ENCODE results near the gene PDLIM3. TPM values are rescaled to one million over a fixed set of nuclear protein-coding genes. Genes with fewer than 3 reads are reported as not detected.

Gene PDLIM3
- total RNA-seq, 1 donor from 2014 or later, result 9.8 TPM

DNA sequence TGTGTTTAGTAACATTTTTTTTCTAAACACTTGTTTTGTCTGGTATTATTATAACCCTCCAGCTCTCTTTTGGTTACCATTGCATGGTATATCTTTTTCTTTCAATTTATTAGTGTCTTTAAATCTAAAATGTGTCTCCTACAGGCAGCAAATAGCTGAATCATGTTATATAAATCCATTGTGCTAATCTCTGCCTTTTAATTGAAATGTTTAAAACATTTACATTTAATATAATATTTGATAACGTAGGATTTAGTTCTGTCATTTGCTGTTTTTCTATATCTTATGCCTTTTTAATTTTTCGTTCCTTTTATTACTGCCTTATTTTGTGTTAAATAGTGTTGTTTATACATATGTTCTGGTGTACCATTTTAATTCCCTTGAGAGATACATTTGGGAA is 46.7 kb downstream of the PDLIM3 start:
- ATAC-seq, result no peak
- intact Hi-C loops (cut with DNase I), result no loop called here

DNA sequence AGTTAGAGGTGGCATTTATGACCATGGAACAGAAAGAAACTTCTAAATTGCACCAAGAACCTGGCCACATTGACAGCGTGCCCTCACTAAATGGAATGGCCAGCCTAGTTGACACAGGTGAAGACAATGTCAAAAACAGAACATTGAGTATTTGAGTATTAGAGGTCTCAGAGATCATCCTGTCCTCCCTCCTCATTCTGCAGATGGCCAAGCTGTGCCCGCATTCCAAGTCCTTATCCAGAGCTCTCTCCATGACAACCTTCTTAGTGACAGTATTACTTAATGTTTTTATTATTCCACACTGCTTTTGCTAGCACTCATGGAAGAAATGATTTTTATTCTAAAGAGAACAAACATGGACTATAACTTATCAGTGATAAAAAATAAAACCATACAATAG is 53.9 kb downstream of the PDLIM3 start:
- ATAC-seq, result no peak

More for the DNA sequence above, 46.7 kb downstream of the PDLIM3 start:
- DNase-seq (ENCODE audit: low spot score), result no peak

DNA sequence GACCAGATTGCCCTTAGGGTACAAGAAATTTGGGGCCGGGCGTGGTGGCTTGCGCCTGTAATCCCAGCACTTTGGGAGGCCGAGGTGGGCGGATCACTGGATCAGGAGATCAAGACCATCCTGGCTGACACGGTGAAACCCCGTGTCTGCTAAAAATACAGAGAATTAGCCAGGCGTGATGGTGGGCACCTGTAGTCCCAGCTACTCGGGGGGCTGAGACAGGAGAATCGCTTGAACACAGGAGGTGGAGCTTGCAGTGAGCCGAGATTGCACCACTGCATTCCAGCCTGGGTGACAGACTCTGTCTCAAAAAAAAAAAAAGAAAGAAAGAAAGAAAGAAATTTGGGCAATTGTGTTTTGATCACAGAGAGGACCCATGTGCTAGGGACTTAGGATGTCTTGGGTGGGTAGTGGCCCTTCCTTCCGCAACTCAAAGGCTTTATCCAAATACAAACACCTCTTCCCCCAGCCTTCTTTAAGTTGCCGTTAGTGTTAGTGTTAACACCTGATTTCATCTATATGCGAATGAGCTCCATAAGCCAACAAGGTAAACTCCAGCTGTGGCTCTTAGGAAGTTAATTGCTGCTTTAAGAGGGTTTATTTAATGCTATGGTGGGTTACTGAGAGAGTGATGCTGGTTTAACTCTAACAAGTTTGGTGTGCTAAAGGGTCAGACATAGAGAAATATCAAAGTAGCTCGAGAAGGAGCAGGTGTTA is 55.1 kb downstream of the PDLIM3 start:
- DNase-seq (ENCODE audit: low spot score) (no peak), ATAC-seq (no peak)
- intact Hi-C loops (cut with DNase I), result no loop called here

More for the DNA sequence above, 53.9 kb downstream of the PDLIM3 start:
- no peak for DNase-seq (ENCODE audit: low spot score)
- intact Hi-C loops (cut with DNase I), result no loop called here

GRCh38 chr4:185479507-185479971 is 55.8 kb downstream of the PDLIM3 start:
- DNase-seq (ENCODE audit: low spot score) (no peak), ATAC-seq (no peak)
- intact Hi-C loops (cut with DNase I), result loop anchor here (5.0 kb wide), 1 partner anchor 123 kb away; no protein-coding TSS in a partner anchor

GRCh38 chr4:185473247-185473646 is 62.1 kb downstream of the PDLIM3 start:
- ATAC-seq (no peak), DNase-seq (ENCODE audit: low spot score) (no peak)
- intact Hi-C loops (cut with DNase I), result loop anchor here (5.0 kb wide), 1 partner anchor 114 kb away; no protein-coding TSS in a partner anchor

DNA sequence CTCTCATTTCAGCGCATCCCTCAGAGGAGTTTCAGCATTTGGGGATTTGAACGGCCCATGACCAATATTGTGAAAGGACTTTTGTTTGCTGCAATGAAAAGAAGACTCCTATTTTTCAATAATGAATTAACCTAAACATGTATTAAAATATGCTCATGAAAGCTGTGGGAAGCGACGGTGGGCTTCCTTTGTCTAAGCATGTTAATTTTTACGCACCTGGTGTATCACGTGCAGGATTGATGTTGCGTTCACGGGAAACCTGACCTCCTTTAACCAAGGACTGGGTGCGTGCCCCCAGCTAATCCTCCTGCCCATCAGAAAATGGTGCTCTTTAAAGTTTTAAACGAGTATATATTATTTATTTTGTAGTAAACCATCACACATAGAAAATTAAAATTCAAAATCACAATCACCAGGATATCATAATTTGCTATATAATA is 63.2 kb downstream of the PDLIM3 start:
- ATAC-seq (no peak), DNase-seq (ENCODE audit: low spot score) (no peak)
- intact Hi-C loops (cut with DNase I), result loop anchor here (5.0 kb wide), 1 partner anchor 115 kb away; no protein-coding TSS in a partner anchor

DNA sequence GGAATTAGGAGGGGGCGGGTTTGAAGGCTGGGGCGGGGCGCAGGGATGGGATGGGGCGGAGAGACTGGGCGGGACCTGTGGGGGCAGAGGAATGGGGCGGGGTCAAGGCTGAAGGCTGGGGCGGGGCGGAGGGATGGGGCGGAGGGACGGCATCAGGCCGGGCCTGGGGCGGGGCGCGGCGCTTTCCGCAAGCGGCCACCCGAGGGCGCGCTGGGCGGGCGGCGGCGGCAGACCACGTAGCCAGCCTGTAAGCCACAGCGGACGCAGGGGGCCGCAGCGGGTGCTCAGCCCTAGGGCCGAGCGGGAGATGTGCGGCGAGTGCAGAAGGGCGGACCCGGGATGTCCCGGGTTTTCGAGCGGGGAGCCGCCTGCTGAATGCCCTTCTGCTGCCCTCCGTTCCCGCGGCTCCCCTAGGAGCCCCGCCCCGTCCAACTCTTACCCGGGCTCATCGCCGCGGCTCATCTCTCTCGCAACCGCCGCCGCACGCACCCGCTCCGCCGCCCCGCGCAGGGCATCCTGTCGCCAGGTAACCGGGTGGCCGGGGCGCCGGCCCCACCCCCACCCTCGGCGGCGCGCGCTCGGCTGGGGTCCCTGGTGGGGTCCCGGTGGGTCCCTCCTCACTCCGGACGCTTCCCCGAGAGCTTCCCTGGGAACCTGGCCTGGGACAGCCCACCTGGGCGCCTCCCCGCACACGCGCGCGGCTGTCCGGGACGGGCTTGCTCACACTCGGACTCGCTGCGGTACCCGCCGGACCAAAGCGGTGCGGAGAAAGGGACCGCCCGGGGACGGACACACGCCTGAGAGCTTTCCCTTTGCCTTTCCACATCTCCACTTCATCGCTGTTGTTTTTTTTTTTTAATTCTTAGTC is 63.8 kb downstream of the PDLIM3 start, which contains the start of gene CCDC110:
TSS of gene CCDC110 (minus strand) at position 499 of the 868 bp plus-strand sequence. CDS start at position 449, 50 bp downstream.
- DNase-seq (ENCODE audit: low spot score), result peak; percentile 98
- intact Hi-C loops (cut with DNase I), result loop anchor here (5.0 kb wide), 1 partner anchor 116 kb away; no protein-coding TSS in a partner anchor
- peak; percentile 98 for ATAC-seq

DNA sequence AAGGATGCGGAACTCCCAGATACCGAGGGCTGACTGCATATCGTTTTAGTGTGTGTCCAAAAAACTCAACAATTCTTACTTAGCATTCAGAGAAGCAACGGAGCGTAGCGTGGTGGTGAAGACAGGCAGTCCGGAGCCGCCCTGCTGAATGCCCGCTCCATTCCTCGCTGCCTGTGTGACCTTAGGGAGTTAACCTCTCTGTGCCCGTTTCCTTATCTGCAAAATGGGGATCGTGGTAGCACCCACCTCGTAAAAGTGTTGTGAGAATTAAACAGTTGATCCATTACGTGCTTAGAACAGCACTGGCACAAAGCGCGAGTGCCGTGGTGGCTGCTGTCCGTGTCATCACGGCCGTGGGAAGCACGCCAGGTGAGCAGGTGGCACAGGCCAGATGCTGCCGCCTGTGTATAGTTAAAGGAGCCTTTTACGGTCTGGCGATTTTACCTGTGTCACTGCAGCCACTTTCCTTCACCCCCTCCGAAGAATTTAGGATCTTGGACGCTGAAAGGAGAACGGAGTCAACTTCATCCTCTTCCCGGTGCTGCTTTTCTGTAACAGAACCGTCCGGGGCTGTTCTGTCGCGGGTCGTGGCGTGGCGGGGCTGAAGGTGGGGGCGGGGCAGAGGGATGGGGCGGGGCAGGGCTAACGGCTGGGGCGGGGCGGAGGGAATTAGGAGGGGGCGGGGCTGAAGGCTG is 64.7 kb downstream of the PDLIM3 start:
- intact Hi-C loops (cut with DNase I), result loop anchor here (5.0 kb wide), 1 partner anchor 117 kb away; no protein-coding TSS in a partner anchor
- peak; percentile 46 for ATAC-seq

DNA sequence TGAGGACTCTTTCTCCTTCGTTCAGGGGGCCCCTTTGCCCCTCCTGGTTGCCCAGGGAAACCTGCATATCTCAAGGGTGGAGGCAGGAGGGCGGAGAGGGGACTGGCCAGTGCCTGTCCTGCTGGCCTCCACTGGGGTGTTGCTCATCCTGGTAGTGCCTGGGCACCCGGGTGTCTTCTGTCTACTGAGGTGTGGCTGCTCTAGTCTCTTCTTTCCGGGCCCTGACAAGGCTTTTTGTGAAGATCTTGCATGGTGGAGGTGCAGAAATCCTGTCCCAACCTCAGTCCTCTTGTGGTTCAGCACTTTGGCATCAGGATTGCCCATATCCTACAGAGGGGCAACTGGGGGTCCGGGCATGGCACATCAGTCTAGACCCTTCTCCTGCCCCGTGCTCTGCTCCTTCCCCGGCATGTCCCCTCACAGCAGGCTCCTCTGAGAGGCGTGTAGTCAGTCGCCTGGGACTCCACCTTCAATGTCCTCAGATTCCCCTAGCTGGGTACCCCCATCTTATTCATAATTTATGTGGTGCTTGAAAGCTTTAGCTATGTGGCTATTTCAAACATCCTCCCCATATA is 65.6 kb downstream of the PDLIM3 start:
- intact Hi-C loops (cut with DNase I), result loop anchor here (5.0 kb wide), 1 partner anchor 118 kb away; no protein-coding TSS in a partner anchor
- DNase-seq (ENCODE audit: low spot score) (no peak), ATAC-seq (no peak)

More for the DNA sequence above, 64.7 kb downstream of the PDLIM3 start:
- DNase-seq (ENCODE audit: low spot score), result peak; percentile 83

- DNase-seq (ENCODE audit: low spot score), result no peak
- intact Hi-C loops (cut with DNase I), result no loop called here
- ATAC-seq, result no peak
Measured at GRCh38 chr4:185468999-185469398, 66.3 kb downstream of the PDLIM3 start.

DNA sequence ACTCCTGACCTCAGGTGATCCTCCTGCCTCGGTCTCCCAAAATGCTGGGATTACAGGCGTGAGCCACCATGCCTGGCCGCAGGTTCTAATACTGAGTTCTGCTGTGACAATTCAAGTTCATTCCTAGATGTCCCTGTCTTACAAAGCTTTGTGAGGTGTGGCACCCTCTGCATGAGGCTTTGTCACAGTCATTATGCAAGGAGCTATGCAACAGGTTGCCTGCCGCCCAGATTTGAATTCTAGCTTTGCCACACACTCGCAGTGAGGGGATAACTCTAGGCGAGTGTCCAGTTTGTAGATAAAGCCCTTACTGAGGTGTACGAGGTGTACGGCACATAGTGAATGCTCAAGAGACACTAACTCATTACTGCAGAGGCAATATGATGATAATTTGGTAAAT is 67.3 kb downstream of the PDLIM3 start:
- no peak for ATAC-seq
- intact Hi-C loops (cut with DNase I), result no loop called here
- no peak for DNase-seq (ENCODE audit: low spot score)

GRCh38 chr4:185467101-185467500 is 68.2 kb downstream of the PDLIM3 start:
- no peak for ATAC-seq
- DNase-seq (ENCODE audit: low spot score), result no peak
- intact Hi-C loops (cut with DNase I), result no loop called here

- no peak for DNase-seq (ENCODE audit: low spot score)
- ATAC-seq, result no peak
- intact Hi-C loops (cut with DNase I), result no loop called here
Measured at GRCh38 chr4:185465707-185466106, 69.6 kb downstream of the PDLIM3 start.

GRCh38 chr4:185464887-185465286 is 70.4 kb downstream of the PDLIM3 start:
- DNase-seq (ENCODE audit: low spot score), result no peak
- no peak for ATAC-seq
- intact Hi-C loops (cut with DNase I), result no loop called here

- no peak for DNase-seq (ENCODE audit: low spot score)
- intact Hi-C loops (cut with DNase I), result no loop called here
- ATAC-seq, result no peak
Measured at GRCh38 chr4:185464183-185464582, 71.1 kb downstream of the PDLIM3 start.

DNA sequence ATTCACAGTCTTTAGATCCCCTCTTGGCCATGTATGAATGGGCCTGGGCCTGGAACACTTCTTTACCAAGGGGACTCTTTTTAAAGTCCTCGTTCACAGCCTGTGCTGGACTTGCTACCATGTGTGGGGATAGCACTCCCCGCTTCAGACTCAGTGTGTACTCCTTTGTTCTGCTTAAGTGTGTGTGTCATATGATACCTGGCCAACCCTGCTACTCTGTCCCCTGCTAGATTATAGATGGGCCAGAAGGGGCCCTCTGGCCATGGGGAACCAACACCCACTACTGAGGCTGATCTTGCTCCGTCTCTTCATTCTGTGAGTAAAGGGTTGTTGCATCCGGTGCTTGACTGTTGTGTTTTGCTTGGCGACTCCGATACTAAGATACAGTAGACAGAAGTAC is 71.8 kb downstream of the PDLIM3 start:
- intact Hi-C loops (cut with DNase I), result no loop called here
- DNase-seq (ENCODE audit: low spot score) (no peak), ATAC-seq (no peak)

DNA sequence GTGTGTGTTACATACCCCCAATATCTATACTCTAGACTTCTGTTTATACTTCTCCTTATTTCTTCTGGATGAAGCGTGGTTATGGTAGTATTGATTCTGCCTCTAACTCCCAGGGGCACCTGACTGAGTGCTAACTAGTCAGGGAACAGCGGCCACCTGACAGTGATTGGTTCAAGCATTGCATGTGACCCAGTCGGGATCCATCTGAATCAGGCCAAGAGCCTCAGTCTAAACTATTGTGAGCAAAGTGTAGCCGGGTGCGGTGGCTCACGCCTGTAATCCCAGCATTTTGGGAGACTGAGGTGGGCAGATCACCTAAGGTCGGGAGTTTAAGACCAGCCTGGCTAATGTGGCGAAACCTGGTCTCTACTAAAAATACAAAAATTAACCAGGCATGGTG is 73.7 kb downstream of the PDLIM3 start:
- intact Hi-C loops (cut with DNase I), result no loop called here

DNA sequence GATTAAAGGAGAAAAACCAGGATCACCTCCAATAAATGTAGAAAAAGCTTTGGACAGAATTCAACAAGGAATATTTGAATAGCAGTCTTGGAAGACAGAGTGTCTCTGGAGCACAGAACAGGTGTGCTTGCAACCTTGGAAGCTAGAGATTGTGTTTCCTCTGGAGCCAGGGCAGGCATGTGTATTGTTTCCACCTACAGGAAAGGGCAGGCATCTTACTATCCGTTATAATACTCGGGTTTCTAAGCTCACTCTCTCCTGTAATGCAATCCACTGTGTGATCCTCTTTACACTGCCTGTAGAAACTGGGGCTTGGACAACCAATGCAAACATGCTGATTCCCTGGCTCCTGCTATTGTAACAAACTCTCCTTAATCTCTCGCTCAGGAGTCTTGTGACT is 78.2 kb downstream of the PDLIM3 start:
- DNase-seq (ENCODE audit: low spot score), result no peak
- intact Hi-C loops (cut with DNase I), result no loop called here
- ATAC-seq, result no peak

More for the DNA sequence above, 73.7 kb downstream of the PDLIM3 start:
- ATAC-seq (no peak), DNase-seq (ENCODE audit: low spot score) (no peak)

GRCh38 chr4:185456131-185456530 is 79.2 kb downstream of the PDLIM3 start:
- intact Hi-C loops (cut with DNase I), result no loop called here
- DNase-seq (ENCODE audit: low spot score) (no peak), ATAC-seq (no peak)
